ENCODE results near the gene SDK2.

GRCh38 chr17:73609758-73610157 is 34.5 kb downstream of the SDK2 start:
- TF ChIP-seq CEBPB (IDR thresholded peaks at IDR 0.05) (no peak), POLR2A (IDR thresholded peaks at IDR 0.05; ENCODE audit: low read length) (no peak), CTCF (IDR thresholded peaks at IDR 0.05) (no peak), USF2 (IDR thresholded peaks at IDR 0.05) (no peak), CBX8 (IDR thresholded peaks at IDR 0.05) (no peak), GATA3 (IDR thresholded peaks at IDR 0.05; ENCODE audit: borderline replicate concordance) (no peak), CBX2 (IDR thresholded peaks at IDR 0.05; ENCODE audit: borderline replicate concordance, low read depth) (no peak), RFX5 (IDR thresholded peaks at IDR 0.05) (no peak), MAZ (IDR thresholded peaks at IDR 0.05; ENCODE audit: borderline replicate concordance, low read depth, low read length) (no peak), JUNB (IDR thresholded peaks at IDR 0.05) (no peak)

All from A549 (cell line).